Left cardiac atrium (tissue), 4 donors: ENCODE data around the gene RP9. TPM values are rescaled to one million over a fixed set of nuclear protein-coding genes. Genes with fewer than 3 reads are reported as not detected.
A peak's percentile ranks its signal among the peaks of the same experiment; 100 is the strongest.

ENCODE experiments used
- ATAC-seq, 2 donors: fragments of 200-7000 bp; cut with Tn5 transposase; one replicate each; pipeline ENCODE4 v1.9.1; 2020; ENCODE audit warnings: mild to moderate bottlenecking in 2 of 2, moderate library complexity in 2 of 2
- DNase-seq: peaks from one replicate; pipeline ENCODE4 v3.0.0-alpha.2; 2020
- intact Hi-C, 2 donors: fragments of 100-400 bp; cut with DNase I; formaldehyde crosslinking; loops; one replicate each; pipeline versions ENCODE4 v1.14.1 to v1.15.1; 2022 to 2023
- long read RNA-seq: library from polyadenylated mRNA; unstranded; transcript quantifications from one replicate; pipeline ENCODE4 v2.0.0, GENCODE V29; 2021
- total RNA-seq, 2 donors: library from RNA; stranded (reverse); fragmentation: NEBNext Ultra II Directional; extraction: Animal tissue kit (Norgen Biotek cat#: 25700); gene quantifications; one replicate each; pipeline ENCODE4 v1.2.1, GENCODE V29; 2021
- donor health status: DM: no; HTN: yes; CAD: no.
- donor health status: DM: no; HTN: yes; CAD: no; lungs with severe emphysema.
- donor health status: DM: yes; HTN: yes; CAD: no.
- donor health status: Dilated cardiomyopathy.

Gene RP9, protein sequence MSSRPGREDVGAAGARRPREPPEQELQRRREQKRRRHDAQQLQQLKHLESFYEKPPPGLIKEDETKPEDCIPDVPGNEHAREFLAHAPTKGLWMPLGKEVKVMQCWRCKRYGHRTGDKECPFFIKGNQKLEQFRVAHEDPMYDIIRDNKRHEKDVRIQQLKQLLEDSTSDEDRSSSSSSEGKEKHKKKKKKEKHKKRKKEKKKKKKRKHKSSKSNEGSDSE
- total RNA-seq = 10 to 100 TPM; 15.2 to 16.6 TPM
- long read RNA-seq, partial matches to known transcripts = 0 of 2 reads
- long read RNA-seq, other reads (novel, unspliced or antisense) = 0 of 2 reads

DNA sequence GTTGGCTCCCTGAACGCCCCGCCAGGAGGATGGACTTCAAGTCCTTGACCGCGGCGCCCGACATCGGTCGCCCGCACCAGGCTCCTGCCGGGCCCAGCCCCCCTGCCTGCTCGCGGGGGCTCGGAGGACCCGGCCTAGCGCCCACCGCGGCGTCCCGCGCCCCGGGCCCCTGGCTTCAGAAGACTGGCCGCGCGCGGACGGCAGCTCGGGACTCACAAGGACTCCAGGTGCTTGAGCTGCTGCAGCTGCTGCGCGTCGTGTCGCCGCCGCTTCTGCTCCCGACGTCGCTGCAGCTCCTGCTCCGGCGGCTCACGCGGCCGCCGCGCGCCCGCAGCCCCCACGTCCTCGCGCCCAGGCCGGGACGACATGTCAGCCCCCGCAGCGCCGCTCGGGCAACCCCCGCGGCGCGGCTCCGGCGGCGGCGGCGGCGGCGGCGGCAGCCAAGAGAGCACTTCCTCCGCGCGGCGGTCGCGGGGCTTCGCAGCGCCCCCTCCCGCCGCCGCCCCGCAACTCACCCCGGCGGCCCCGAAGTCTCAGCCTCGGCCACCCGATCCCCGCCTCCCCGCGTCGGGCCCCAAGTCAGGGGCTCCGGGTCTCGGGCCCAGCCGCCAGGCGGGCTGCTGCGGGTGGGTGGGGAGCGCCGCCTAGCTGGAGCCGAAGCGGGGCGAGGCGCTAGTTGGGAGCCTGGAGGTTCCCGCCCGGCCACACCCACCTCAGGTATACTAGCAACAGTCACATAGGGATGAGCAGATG is at the start of gene RP9:
Gene RP9, minus strand, starts transcription at position 400 of the 753 bp plus-strand sequence. Its CDS starts 32 bp downstream, at position 368.
- intact Hi-C loops = loop anchor here in 1 of 2 donors (10.0 kb wide), 1 partner anchor 334 kb away; no protein-coding TSS in a partner anchor
- DNase-seq = peak; percentile 71
- ATAC-seq = peak; percentile 92 to 96

DNA sequence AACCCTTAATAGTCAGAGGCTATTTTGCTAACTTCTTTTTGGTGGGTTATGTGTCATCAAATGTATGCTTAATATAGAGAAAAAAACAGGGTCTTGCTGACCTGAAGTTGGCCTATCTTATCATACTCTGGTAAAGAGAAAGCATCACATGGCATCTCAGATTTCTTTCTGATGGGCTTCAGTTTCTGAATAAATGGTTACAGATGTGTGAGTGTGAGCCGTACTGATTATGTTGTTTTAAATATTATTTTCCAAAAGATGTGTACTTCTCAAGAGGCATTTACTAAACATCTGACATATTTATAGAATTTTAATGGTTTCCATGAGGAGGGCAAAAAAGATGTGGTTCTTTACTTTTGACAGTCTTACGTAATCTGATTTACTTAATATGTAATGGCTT is 48.6 kb upstream of the RP9 start:
- no peak for DNase-seq

DNA sequence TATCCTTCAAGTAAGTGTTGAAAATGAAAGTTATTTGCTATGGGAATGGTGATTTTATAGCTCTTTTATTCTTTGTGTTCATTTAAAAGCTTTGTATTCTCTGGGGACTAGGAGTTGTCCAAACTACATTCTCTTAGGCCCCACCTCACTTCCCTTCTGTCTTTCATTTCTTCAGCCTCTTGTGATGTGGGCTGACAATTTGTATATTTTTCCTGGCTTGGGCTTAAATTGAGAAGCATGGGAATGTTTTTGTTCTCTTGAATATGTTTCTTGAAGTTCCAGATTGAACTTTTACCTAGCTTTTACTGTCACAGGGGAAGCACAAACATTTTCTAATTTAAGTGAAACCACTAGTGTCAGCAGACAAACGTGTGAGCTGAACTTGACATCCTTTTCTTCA is 48.1 kb upstream of the RP9 start:
- ATAC-seq (no peak), DNase-seq (no peak)
- intact Hi-C loops = no loop called here

More for the DNA sequence above, 48.6 kb upstream of the RP9 start:
- intact Hi-C loops = no loop called here
- ATAC-seq = no peak

DNA sequence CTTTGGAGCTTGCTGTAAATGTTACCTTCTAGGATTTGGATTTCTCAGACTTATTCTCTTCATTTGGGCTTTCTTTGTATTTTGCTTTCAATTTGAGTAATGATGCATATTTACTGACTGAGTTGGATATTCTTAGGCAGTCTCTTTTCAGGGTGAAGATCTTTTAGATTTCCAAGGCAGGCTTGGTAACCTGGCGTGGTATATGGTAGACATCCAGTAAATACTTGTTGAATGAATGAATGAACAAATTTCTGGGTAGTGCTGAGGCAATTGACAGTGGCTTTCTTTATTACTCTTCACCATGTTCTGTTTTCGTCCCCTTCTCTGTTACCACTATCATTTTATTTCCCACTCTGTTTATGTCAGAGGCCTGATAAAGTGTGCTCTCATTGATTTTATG is 47.2 kb upstream of the RP9 start:
- intact Hi-C loops = no loop called here
- no peak for DNase-seq
- ATAC-seq = no peak

DNA sequence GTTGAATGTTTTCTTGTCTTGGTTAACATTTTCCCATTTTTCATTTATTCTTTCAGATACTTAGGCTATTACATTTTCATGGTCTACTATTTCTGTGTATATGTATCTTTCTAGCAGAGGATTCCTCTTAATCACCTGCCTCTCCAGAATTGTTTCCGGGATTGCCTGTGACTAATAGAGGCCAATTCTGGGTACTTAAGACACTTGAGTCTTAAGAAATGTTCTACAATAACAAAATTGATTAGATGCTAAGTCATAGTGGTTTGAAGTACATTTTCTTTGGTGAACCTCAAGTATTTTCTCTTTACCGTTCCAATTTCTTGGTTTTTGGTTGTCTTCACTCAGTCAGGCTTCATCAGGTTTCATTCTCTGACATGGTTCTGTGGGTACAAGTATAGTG is 46.6 kb upstream of the RP9 start:
- ATAC-seq (no peak), DNase-seq (no peak)
- intact Hi-C loops = no loop called here

DNA sequence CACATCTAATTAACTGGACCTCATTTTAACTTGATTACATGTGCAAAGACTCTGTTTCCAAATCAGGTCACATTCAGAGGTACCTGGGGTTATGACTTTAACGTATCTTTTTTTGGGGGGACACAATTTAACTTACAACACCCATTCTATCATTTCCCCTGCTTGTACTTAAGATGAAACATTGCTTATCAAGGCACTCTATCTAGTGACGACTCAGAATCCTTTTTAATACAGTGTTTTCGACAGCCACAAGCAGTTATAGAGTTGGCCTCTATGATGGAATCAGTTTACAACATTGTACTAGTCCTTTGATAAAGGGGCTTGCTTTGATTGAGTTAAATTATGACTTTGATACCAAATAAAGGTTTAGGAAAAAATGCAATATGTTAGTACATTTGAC is 42.9 kb upstream of the RP9 start:
- ATAC-seq (no peak), DNase-seq (no peak)
- intact Hi-C loops = no loop called here

DNA sequence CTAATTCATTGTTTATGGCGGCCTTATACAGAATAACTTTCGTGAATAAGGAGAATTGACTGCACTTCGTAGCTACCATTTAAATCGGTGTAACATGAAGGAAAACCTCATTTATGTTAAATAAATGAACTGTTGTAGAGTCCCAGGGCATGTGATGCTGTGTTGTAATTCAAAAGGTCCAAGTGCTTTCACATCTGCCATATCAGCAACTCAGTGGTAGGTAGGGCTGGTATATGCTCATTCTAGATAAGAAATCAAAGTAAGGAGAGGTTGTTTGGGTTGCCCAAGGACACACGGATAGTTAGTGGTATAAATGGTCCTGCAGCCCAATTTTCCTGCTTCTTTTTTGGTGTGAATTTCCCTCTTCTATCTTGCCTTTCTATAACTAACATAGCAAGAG is 36.0 kb upstream of the RP9 start:
- no peak for ATAC-seq
- intact Hi-C loops = no loop called here
- DNase-seq = no peak

DNA sequence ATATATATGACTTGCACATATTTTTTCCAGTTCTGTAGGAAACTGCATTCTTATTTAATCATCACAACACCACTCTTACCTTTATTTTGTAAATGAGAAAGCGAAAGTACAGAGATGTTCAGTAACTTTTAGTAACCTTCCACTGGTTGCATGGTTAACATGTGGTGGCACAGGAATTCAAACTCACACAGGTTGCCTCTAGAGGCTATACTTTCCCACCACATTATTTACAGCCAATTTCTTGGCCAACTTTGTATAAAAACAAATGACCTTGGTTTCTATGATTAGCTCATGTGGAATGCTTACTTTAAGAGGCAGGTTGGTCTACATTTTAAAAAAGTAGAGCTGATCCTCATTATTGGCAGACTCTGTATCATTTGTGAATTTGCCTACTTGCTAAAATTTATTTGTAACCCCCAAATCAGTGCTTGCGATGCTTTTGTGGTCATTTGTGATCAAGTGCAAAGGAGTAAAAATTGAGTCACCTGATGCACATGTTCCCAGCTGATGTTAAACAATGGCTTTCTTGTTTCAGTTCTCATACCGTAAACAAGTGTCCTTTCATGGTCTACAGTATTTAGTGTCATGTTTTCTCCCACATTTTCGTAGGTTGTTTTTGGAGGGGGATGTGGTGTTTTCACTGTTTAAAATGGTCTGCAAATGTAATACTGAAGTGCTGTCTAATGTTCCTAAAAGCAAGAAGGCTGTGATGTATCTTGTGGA is 35.0 kb upstream of the RP9 start:
- intact Hi-C loops = no loop called here
- no peak for DNase-seq

DNA sequence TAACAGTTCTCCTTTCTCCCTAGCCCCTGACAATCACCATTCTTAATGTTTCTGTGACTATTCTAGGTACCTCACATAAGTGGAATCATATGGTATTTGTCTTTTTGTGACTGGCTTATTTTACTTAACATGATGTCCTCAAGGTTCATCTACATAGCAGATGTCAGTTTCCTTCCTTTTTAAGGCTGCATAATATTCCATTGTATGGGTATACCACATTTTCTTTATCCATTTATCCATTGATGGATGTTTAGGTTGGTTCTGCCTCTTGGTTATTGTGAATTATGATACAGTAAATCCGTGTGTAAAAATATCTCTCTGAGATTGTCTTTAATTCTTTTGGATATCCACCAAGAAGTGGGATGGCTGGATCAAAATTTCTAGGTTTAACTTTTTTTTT is 33.4 kb upstream of the RP9 start:
- intact Hi-C loops = no loop called here
- ATAC-seq (no peak), DNase-seq (no peak)

More for the DNA sequence above, 35.0 kb upstream of the RP9 start:
- no peak for ATAC-seq

DNA sequence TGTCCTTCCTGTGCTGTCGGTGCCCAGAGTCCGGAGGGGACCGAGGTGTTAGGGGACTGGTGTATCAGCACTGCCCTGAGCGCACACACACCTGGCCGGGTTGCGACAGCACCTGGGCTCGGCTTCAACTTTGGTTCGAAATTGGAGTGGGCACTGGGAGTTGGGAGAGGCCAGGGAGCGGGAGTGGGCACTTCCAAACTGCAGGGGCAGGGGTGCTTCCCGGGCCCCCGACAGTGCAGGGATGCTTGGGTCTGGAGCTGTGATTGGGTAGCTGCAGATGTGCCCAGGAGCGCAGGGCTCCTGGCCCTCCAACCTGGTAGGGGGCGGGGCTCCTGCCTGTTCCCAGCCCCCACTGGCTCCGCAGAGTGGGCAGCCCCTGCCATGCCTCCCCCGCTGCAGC is 27.9 kb upstream of the RP9 start:
- intact Hi-C loops = no loop called here
- ATAC-seq (no peak), DNase-seq (no peak)

DNA sequence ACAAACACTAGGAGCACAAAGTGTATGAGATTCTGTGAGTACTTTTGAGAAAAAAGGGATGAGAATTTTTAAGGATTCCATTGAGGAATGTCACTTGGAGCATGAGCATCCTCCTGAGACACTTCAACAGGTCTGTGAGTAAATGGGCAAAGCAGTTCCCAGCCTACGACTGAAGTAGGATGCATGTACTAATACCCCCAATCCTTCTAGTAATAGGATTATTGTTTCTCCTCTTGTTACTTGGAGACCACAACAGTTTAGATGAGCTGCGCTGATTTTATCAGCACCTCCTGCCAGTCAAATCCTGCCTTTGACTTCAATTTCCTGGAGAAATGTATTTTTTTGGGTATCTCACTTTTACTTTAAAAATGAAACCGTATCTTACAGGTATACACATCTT is 21.0 kb upstream of the RP9 start:
- no peak for ATAC-seq
- DNase-seq = no peak
- intact Hi-C loops = no loop called here

DNA sequence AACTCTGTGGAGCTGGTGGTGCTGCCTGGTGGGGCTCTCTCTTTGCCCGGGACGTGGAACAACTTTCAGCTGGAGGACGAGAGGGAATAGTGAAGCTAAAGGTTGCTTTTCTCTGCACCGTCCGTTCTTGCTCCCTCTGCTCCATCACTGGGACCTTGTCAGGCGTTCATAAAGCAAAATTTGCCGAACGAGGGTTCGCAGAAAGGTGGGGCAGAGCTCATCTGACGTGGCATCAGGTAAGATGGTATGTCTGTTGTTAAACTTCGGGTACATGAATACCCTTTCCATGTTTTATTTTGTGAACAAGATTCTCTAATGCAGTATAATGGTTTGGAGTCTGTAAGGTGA is 20.6 kb upstream of the RP9 start:
- ATAC-seq (peak in 1 of 2 donors; percentile 19), DNase-seq (no peak)
- intact Hi-C loops = no loop called here

DNA sequence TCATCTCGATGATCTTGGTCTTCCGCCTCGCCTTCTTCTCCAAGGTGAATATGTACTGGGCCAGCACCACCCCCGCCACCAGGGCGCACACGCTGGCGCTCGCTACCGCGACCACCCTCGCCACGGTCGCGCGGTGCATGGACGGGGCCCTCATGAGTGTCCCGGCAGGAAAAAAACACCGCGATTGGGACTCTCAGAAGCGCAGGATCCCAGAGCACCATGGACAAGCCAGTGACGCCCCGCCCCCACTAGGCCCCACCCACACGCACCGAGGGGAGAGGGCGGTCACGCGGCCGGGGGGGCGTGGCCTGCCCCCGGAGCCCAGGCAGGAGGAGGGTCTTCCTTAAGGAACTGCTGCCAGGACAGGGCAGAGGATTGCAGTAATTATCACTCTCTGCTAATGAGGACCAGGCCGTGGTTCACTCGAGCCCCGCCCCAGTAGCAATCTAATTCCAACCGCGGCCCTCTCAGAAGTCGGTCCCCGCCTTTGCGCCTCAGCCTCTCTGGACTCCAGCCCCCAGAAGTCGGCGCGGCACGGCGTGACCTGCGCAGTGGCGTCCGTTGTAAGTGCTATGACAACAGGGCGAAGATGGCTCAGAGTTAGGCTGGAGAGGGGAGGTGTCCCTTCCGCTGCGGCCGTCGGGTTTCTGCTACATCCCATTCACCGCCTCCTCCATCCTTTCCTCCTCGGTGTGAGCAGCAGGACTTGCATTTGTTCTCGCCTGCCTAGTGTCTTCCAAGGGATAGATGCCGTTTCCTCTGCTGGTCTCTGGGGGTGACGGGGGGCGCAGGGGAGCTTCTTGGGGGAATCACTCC is 20.0 kb upstream of the RP9 start, which contains the start of gene BBS9:
Gene BBS9, plus strand, starts transcription at position 575 of the 816 bp plus-strand sequence. CDS start 16,689 bp downstream, outside the sequence.
- intact Hi-C loops = no loop called here
- ATAC-seq = peak; percentile 99 to 100
- peak; percentile 95 for DNase-seq

DNA sequence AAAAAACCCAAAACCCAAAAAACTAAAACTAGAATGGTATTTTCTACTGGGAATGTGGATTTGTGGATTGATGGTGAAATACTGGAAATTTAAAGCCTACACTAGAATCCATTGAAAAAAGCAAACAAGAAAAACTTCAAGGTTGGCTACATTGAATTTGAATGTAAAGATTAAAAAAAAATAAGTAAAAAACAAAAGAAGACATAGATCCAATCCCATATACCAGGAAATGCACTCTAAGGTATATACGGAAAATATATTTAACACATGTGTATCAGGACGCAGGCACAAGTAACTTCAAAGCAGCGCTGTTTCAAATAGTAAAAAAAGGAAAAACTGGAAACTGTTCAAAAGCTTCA is 19.4 kb upstream of the RP9 start:
- DNase-seq (no peak), ATAC-seq (no peak)
- intact Hi-C loops = no loop called here

DNA sequence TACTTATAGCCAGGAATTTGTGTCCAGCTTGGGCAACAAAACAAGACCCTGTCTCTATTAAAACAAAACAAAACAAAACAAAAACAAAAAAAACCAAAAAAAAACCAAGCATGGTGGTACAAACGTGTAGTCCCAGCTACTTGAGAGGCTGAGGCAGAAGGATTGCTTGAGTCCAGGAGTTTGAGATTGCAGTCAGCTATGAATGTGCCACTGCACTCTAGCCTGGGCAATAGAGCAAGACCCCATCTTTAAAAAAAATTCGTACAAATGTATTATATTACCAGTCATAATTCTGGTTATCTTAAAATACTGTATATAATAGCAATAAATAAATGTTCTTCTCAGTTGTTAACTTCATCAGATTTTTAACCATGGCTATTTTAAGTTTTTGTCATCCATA is 17.9 kb upstream of the RP9 start:
- ATAC-seq = no peak
- intact Hi-C loops = no loop called here
- DNase-seq = no peak

DNA sequence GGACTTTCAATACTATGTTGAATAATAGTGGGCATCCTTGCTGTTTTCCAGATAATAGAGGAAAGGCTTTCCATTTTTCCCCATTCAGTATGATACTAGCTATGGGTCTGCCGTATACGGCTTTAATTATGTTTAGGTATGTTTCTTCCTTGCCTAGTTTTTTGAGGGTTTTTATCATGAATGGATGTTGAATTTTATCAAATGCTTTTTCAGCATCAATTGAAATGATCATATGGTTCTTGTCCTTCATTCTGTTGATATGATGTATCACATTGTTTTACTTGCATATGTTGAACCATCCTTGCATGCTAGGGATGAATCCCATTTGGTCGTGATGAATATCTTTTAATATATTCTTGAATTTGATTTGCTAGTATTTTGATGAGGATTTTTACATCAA is 9.2 kb upstream of the RP9 start:
- DNase-seq (no peak), ATAC-seq (no peak)
- intact Hi-C loops = no loop called here

DNA sequence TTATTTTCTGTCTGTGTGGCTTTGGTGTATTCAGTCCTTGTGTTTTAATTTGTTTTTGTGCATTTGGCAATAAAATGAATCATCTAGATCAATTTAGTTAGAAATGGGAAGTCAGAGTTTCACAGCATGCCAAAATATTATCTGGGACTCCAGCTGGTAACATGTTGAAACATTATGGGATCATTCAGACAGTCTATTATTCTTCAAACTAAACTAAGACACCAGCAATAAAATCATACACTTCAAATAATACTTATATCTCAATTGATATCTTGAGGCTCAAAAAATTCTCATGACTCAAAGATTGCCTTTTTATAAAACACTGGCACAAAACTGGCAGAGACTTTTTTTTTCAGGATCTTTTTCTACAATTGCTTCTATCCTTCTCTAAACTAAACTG is 5.8 kb upstream of the RP9 start:
- ATAC-seq (no peak), DNase-seq (no peak)
- intact Hi-C loops = no loop called here

DNA sequence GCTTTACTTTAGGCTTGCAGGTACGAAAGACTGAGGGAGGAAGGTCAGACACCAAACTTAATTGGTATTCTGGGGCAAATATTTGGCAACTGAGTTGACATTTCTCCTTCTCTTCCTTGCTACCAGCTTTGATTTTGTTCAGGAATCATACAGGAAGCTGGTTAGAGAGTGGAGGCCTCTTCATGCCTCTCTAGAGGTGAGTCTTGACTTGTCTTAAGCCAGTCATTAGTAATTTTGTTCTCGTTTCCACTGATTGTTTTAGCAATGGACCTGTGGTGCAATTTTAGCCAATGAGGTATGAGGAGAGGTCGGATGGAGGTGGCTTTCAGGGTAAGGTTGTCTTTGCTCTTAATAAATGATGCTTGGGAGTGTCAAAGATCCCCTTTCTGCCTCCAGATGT is 2.4 kb upstream of the RP9 start:
- intact Hi-C loops = no loop called here
- DNase-seq = no peak
- no peak for ATAC-seq

DNA sequence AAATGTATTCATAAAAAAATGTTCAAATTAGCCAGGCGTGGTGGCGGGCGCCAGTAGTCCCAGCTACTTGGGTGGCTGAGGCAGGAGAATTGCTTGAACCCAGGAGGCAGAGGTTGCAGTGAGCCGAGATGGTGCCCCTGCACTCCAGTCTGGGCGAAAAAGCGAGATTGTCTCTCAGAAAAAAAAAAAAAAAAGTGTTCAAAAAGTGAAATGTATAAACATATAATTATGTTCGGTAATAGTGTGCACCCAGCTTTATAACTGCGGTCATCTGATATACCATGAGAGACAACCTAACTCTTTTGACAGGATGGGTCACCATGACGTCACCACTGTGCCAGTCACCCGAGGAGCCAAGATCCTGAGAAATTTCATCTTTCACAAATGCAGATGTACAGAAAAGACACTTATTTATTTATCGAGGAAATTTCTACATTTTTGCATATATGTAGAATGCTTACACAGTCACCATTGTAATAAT is 594 bp upstream of the RP9 start:
- ATAC-seq (no peak), DNase-seq (no peak)
- intact Hi-C loops = loop anchor here in 1 of 2 donors (10.0 kb wide), 1 partner anchor 335 kb away; no protein-coding TSS in a partner anchor
